Upper lobe of left lung (tissue), 4 donors: ENCODE results near the gene FBXO27.
"Not testable (repeated sequence)": the region's sequence is repeated elsewhere in the genome, so short reads cannot be mapped to it uniquely, and the experiment has no call there.

Experiments used
- EP300 ChIP-seq, 4 donors: sonication (generic); formaldehyde crosslinking; IDR thresholded peaks; one replicate each; pipeline ENCODE4 v1.5.1; 2017; ENCODE audit warnings: antibody characterized with exemption in 4 of 4, control low read depth in 2 of 4
- POLR2A ChIP-seq, 4 donors: fragments of 450-650 bp; IDR thresholded peaks; one replicate each; pipeline ENCODE4 v1.5.1; 2016 to 2017; ENCODE audit warnings: antibody characterized with exemption in 4 of 4, mild to moderate bottlenecking in 2 of 4
- TF ChIP-seq, protein P1 (sequence below), 6 experiments: fragments of 450-650 bp in 4 of 6; fragments of 200-600 bp in 2 of 6; sonication (generic) in 2 of 6; IDR thresholded peaks; one replicate each; pipeline ENCODE4 v1.5.1; 2016 to 2019; ENCODE audit warnings: antibody characterized with exemption in 6 of 6

DNA sequence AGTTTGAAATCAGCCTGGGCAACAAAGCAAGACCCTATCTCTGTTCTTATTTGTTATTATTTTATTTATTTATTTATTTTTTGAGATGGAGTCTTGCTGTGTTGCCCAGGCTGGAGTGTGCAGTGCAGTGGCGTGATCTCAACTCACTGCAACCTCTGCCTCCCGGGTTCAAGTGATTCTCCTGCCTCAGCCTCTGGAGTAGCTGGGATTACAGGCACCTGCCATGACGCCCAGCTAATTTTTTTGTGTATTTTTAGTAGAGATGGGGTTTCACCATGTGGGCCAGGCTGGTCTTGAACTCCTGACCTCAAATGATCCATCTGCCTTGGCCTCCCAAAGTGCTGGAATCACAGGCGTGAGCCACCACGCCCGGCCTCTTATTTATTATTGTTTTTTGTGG lies 44.6 kb downstream of the FBXO27 start:
- TF ChIP-seq, protein P1, sequence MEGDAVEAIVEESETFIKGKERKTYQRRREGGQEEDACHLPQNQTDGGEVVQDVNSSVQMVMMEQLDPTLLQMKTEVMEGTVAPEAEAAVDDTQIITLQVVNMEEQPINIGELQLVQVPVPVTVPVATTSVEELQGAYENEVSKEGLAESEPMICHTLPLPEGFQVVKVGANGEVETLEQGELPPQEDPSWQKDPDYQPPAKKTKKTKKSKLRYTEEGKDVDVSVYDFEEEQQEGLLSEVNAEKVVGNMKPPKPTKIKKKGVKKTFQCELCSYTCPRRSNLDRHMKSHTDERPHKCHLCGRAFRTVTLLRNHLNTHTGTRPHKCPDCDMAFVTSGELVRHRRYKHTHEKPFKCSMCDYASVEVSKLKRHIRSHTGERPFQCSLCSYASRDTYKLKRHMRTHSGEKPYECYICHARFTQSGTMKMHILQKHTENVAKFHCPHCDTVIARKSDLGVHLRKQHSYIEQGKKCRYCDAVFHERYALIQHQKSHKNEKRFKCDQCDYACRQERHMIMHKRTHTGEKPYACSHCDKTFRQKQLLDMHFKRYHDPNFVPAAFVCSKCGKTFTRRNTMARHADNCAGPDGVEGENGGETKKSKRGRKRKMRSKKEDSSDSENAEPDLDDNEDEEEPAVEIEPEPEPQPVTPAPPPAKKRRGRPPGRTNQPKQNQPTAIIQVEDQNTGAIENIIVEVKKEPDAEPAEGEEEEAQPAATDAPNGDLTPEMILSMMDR (IDR thresholded peaks at IDR 0.05), result not testable (repeated sequence)
- TF ChIP-seq POLR2A, EP300 (IDR thresholded peaks at IDR 0.05): not testable (repeated sequence)
